T follicular helper cell (primary cell): ENCODE measurements around the gene RRAGB.
"Not testable (repeated sequence)": the region's sequence is repeated elsewhere in the genome, so short reads cannot be mapped to it uniquely, and the experiment has no call there.

Experiments used
- DNase-seq: peaks from one replicate; pipeline ENCODE4 v3.0.0-alpha.2; 2020; ENCODE audit warnings: low read depth

The RRAGB gene

GRCh38 chrX:55767100-55767499 lies 49.6 kb downstream of the RRAGB start:
- no peak for DNase-seq

- DNase-seq, result not testable (repeated sequence)
Measured at GRCh38 chrX:55774419-55774818, 56.9 kb downstream of the RRAGB start.

GRCh38 chrX:55777596-55777995 lies 60.0 kb downstream of the RRAGB start:
- no peak for DNase-seq

- DNase-seq, result no peak
Measured at GRCh38 chrX:55778322-55778721, 60.8 kb downstream of the RRAGB start.

- DNase-seq, result no peak
Measured at GRCh38 chrX:55783723-55784122, 66.2 kb downstream of the RRAGB start.

GRCh38 chrX:55787063-55787462 lies 69.5 kb downstream of the RRAGB start:
- DNase-seq, result no peak

- no peak for DNase-seq
Measured at GRCh38 chrX:55787727-55788126, 70.2 kb downstream of the RRAGB start.

- DNase-seq, result no peak
Measured at GRCh38 chrX:55794405-55794804, 76.9 kb downstream of the RRAGB start.

GRCh38 chrX:55796496-55796895 lies 78.9 kb downstream of the RRAGB start:
- no peak for DNase-seq

GRCh38 chrX:55801811-55802210 lies 84.3 kb downstream of the RRAGB start:
- DNase-seq, result no peak
